ENCODE results near the gene OR2L5. TPM values are rescaled to one million over a fixed set of nuclear protein-coding genes. Genes with fewer than 3 reads are reported as not detected.

Gene OR2L5

DNA sequence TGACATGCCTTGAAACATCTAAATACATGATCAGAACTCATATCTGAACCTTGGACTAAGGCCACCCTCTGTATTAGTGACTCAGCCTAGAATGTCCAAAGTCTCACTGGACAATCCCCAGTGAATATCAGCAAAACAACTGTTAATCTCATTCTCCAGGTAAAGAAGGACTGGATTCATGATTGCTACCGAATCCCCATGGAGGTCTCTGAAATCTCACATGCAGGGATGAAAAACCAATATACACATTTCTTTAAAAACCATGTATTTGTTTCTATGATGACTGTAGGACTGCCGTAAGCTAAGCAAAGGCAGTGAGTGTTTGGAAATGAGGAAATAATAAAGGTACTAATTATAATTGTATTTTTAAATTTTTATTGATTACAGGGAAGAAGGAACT, 33.1 kb downstream of the OR2L5 start, which contains the start of gene OR2L3:
Gene OR2L3, plus strand, starts transcription at position 301 of the 400 bp plus-strand sequence. CDS start 13,846 bp downstream, outside the sequence.
- Histone ChIP-seq H3K4me3 (ENCODE audit: low read length) (no peak within 1 kb of the TSS), H3K4me1 (ENCODE audit: control insufficient read depth, insufficient read depth, low read length) (no peaks in the 10 kb centered on the region)

DNA sequence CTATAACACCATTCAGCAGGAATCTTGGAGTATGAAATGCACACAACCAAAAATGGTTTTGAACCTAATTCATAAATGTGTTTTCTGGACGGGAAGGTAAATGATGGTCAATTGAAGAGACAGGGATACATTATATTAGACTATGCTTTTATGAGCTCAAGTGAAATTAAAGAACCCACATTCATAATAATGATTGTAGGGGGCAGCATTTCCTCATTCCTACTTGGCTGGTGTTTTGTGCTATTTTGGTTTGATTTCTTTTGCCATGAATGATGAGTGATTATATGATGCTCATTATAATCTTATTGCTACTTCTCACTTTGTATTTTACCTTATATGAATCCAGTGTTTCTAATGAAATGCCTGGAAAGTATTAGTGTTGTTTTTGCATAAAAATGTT, 33.5 kb downstream of the OR2L5 start:
- Histone ChIP-seq H3K27me3 (ENCODE audit: control insufficient read depth, insufficient read depth, low read length) (no peaks in the 10 kb centered on the region), H3K4me2 (ENCODE audit: low read length) (no peak overlapping the region), H3K9ac (ENCODE audit: low read depth, low read length) (no peak overlapping the region), H3K4me3 (ENCODE audit: low read length) (no peak overlapping the region), H3K4me1 (ENCODE audit: control insufficient read depth, insufficient read depth, low read length) (no peaks in the 10 kb centered on the region), H3K36me3 (ENCODE audit: insufficient read depth, low read length) (no peaks in the 10 kb centered on the region), H3K9me3 (replicated peaks; ENCODE audit: low read length) (no peaks in the 10 kb centered on the region)

More for the DNA sequence above, 33.1 kb downstream of the OR2L5 start, which contains the start of gene OR2L3:
- no peaks in the 10 kb centered on the region for H3K27me3 ChIP-seq (ENCODE audit: control insufficient read depth, insufficient read depth, low read length)
- no peaks in the 10 kb centered on the region for H3K36me3 ChIP-seq (ENCODE audit: insufficient read depth, low read length)
- H3K4me2 ChIP-seq (ENCODE audit: low read length): no peak within 1 kb of the TSS
- H3K9me3 ChIP-seq (replicated peaks; ENCODE audit: low read length): no peaks in the 10 kb centered on the region
- no peak within 1 kb of the TSS for H3K9ac ChIP-seq (ENCODE audit: low read depth, low read length)

DNA sequence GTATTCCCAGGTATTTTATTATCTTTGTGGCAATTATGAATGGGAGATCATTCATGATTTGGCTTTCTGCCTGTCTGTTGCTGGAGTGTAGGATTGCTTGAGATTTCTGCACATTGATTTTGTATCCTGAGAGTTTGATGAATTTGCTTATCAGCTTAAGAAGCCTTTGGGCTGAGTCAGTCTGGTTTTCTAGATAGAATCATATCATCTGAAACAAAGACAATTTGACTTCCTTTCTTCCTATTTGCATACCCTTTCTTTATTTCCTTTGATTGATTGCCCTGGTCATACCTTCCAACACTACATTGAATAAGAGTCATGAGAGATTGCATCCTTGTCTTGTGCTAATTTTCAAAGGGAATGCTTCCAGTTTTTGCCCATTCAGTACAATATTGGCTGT, 41.2 kb downstream of the OR2L5 start:
- Histone ChIP-seq H3K4me3 (ENCODE audit: low read length) (no peak overlapping the region), H3K4me2 (ENCODE audit: low read length) (no peak overlapping the region), H3K27me3 (ENCODE audit: control insufficient read depth, insufficient read depth, low read length) (no peaks in the 10 kb centered on the region)

DNA sequence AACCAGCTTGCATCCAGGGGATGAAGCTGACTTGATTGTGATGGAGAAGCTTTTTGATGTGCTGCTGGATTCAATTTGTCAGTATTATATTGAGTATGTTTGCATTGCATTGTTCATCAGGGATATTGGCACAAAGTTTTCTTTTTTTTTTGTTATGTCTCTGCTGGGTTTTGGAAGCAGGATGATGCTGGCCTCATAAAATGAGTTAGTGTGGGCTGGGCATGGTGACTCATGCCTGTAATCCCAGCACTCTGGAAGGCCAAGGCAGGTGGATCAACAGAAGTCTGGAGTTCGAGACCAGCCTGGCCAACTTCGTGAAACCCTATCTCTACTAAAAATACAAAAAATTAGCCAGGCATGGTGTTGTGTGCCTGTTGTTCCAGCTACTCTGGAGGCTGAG, 41.8 kb downstream of the OR2L5 start:
- H3K9ac ChIP-seq (ENCODE audit: low read depth, low read length): no peak overlapping the region
- no peak overlapping the region for H3K4me2 ChIP-seq (ENCODE audit: low read length)
- no peaks in the 10 kb centered on the region for H3K4me1 ChIP-seq (ENCODE audit: control insufficient read depth, insufficient read depth, low read length)
- H3K4me3 ChIP-seq (ENCODE audit: low read length): no peak overlapping the region
- H3K9me3 ChIP-seq (replicated peaks; ENCODE audit: low read length): no peaks in the 10 kb centered on the region
- H3K36me3 ChIP-seq (ENCODE audit: insufficient read depth, low read length): no peaks in the 10 kb centered on the region
- no peaks in the 10 kb centered on the region for H3K27me3 ChIP-seq (ENCODE audit: control insufficient read depth, insufficient read depth, low read length)

More for the DNA sequence above, 41.2 kb downstream of the OR2L5 start:
- H3K36me3 ChIP-seq (ENCODE audit: insufficient read depth, low read length): no peaks in the 10 kb centered on the region
- no peak overlapping the region for H3K9ac ChIP-seq (ENCODE audit: low read depth, low read length)
- H3K9me3 ChIP-seq (replicated peaks; ENCODE audit: low read length): no peaks in the 10 kb centered on the region
- no peaks in the 10 kb centered on the region for H3K4me1 ChIP-seq (ENCODE audit: control insufficient read depth, insufficient read depth, low read length)

DNA sequence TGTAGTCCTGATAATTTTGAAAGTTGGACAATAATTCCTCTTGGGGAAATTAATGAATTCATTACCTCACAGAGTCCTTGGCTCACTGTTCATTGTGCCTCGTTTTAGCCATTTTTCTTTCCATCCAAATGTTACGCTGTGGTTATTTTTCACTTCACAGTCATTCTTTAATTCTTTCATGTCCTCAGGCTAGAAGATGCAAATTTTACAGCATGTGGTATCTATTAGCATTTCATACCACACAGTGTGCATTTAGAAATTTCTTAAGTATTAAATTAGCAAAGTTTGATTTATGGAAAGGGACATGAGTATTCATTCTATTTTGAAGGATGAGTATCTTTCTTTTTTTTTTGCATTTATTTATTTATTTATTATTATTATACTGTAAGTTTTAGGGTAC, 51.6 kb downstream of the OR2L5 start:
- Histone ChIP-seq H3K27me3 (ENCODE audit: control insufficient read depth, insufficient read depth, low read length) (no peaks in the 10 kb centered on the region), H3K4me2 (ENCODE audit: low read length) (no peak overlapping the region), H3K4me1 (ENCODE audit: control insufficient read depth, insufficient read depth, low read length) (no peaks in the 10 kb centered on the region), H3K9ac (ENCODE audit: low read depth, low read length) (no peak overlapping the region), H3K9me3 (replicated peaks; ENCODE audit: low read length) (peaks cover 2% of the 10 kb centered on the region), H3K4me3 (ENCODE audit: low read length) (no peak overlapping the region), H3K36me3 (ENCODE audit: insufficient read depth, low read length) (no peaks in the 10 kb centered on the region)

DNA sequence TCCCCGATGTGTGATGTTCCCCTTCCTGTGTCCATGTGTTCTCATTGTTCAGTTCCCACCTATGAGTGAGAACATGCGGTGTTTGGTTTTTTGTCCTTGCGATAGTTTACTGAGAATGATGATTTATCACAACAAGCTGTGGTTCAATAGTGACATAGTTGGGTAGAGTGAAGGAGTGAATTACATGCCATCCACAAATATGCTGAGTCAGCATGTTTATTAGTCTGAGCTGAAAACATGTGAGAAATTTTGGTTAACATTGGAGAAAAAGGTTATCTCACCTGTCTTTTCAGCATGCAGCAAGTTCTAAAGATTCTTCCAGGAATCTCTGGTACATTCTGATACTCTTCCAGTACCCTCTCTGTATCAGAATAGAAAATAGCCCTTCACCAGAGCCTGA, 52.1 kb downstream of the OR2L5 start:
- H3K4me3 ChIP-seq (ENCODE audit: low read length): no peak overlapping the region
- no peak overlapping the region for H3K4me2 ChIP-seq (ENCODE audit: low read length)
- no peaks in the 10 kb centered on the region for H3K36me3 ChIP-seq (ENCODE audit: insufficient read depth, low read length)
- no peak overlapping the region for H3K9ac ChIP-seq (ENCODE audit: low read depth, low read length)
- no peaks in the 10 kb centered on the region for H3K27me3 ChIP-seq (ENCODE audit: control insufficient read depth, insufficient read depth, low read length)
- peaks cover 2% of the 10 kb centered on the region for H3K9me3 ChIP-seq (replicated peaks; ENCODE audit: low read length)
- no peaks in the 10 kb centered on the region for H3K4me1 ChIP-seq (ENCODE audit: control insufficient read depth, insufficient read depth, low read length)

Small RNA genes within 50 kb of the gene (small RNA-seq; reads per million reads assigned to genes)
- not detected for gene RF00019
